Suppressor macrophage treated with lipopolysaccharide for 1 hour (primary cell): Measurements from ENCODE around the gene MDM1.

Source experiments
- DNase-seq, 3 donors: peaks; one replicate each; pipeline ENCODE4 v3.0.0-alpha.2; 2020 to 2022

Gene MDM1

DNA sequence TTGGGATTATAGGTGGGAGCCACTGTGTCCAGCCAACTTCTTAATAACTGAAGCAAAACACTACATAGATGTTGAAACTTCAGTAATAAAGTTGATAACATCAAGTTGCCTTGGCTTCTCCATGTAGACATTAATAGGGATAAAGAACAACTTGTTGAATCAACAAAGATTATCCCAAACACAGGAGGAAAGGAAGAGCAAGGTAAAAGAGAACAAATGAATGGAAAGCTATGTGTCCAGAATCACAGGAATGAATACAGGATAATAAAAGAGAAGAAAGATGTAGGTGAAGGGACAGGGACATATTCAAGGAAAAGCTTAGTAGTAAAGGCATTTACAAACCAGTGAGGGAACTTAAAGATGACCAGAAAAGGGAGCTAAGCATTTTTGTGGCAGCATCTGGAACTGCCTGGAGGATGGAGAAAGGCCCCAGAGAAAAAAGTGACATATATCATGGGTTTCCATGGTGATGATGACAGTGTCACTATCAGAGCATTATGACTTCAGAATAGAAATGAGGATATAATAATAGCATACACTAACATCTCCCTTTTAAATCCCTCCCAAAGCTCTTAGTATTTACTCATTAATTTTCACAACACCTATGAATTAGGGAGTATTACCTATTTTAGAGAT is 24.0 kb upstream of the MDM1 start:
- DNase-seq = peak; percentile 42 to 60 (median 49)

GRCh38 chr12:68354977-68355541 is 22.9 kb upstream of the MDM1 start:
- DNase-seq = no peak

DNA sequence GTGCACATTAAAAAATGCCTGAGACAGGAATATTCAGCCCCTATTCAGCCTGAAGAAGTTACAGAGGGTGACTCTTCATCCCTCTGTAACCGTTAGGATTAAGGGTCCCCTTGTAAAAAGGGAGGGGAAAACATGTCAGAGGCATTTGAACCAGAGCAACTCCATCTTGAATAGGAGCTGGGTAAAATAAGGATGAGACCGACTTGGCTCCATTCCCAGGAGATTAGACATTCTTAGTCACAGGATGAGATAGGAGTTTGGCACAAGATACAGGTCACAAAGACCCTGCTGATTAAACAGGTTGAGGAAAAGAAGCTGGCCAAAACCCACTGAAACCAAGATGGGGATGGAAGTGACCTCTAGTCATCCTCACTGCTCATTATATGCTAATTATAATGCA is 19.9 kb upstream of the MDM1 start:
- DNase-seq = no peak

GRCh38 chr12:68350753-68351152 is 18.6 kb upstream of the MDM1 start:
- no peak for DNase-seq

DNA sequence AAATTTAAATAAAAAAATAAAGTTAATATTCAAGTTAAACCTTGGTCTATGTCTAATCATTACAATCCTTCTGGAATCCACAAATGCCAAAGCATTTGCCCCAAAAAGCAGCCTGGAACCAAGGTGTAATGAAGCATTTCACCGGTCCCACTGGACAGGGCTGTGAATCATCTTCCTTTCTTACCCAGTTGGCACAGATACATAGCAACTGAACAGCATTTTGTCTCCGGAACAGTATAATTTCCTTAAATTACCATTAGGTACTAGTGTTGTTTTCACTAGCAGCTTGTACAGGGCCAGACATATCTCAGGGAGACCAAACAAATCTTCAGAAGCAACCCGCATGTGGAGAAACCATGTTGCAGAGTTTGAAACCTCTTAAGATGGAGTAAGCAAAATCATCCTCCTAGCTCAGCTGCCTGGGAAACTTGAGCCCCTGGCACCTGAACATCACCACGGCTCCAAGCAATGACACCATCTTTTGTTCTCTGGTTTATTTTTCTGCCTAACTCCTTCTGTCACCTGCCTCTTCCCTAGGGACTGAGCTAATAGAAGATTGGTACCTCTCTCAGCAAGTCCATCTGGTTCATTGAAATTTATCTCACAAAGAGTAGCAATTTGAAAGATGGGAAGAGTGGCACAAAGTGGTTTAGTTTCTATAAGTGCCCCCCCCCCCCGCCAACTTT is 17.9 kb upstream of the MDM1 start:
- DNase-seq = no peak

DNA sequence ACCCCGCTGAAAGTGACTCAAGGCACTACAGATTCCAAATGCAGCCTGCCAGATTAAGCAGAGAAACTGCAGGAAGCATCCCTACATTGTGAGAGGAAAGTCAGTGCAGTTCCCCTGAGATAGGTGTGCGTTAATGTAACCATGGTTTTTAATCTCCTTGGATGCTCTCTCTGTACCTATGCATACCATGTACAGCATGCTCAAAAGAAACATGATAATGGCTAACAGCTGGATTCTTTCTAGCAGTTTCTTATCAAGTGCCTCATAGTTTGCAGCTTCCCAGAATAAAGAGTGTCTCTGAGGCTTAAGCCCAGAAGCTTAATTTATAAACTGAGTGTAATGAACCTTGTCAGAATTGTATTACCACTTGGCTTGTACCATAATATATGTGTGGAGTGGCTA is 17.1 kb upstream of the MDM1 start:
- no peak for DNase-seq

DNA sequence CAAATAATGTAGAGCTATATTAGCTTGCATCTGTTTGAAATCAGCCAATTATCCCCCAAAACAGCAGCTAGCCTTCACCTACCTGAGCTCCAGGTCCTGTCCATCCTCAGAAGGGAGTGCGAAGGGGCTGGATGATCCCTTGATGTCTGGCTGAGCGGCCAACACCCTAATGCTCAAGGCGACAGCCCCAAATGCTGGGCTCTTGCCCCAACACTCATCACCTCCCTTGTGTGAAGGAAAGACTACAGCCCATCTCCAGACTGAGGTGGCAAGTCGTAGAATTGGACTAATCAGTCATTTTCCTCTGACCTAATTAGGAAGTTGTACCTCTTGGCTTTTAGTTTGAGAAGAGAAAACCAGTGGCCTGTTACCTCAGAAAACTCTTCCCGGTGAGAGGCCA is 16.3 kb upstream of the MDM1 start:
- no peak for DNase-seq

GRCh38 chr12:68345763-68346162 is 13.6 kb upstream of the MDM1 start:
- no peak for DNase-seq

- DNase-seq = no peak
Measured at GRCh38 chr12:68344126-68344525, 12.0 kb upstream of the MDM1 start.

- DNase-seq = no peak
Measured at GRCh38 chr12:68342966-68343365, 10.8 kb upstream of the MDM1 start.

DNA sequence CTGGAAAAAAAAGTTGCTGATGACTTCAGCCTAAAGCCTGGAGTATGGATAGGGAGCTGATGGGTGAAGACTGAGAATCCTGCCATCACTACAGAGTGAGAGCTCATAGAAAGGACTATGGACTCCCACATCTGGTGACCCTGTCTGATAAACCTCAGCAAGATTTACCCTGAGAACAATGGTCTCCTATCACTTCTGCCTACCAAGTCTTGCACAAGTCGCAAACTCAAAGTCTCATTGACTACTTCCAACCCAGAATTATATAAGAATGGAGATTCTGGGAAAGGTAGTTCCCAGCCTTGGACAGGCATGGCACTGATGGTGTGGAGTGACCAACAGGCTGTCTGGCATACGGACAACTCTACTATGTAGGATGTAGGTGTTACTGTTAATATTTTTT is 9.7 kb upstream of the MDM1 start:
- no peak for DNase-seq

- no peak for DNase-seq
Measured at GRCh38 chr12:68340404-68341270, 8.5 kb upstream of the MDM1 start.

DNA sequence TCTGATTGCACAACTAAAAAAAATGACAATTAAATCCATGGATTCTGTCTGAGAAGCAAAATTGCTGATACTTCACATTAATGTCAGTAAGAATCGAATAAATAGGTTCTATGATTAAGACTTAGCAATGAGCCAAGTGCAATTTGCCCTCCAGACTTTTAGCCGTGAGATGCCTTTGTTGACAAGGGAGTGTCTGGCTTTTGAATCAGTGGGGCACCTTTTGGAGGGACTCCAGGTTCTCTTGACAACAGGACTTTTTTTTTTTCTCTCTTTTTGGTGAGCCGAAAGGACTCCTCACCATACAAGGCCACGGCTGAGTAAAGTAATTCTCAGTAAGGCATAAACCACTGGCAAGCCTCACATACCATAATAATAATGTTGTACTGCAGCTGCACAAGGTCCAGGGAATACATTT is 4.7 kb upstream of the MDM1 start:
- no peak for DNase-seq

- DNase-seq = no peak
Measured at GRCh38 chr12:68335462-68335861, 3.3 kb upstream of the MDM1 start.

DNA sequence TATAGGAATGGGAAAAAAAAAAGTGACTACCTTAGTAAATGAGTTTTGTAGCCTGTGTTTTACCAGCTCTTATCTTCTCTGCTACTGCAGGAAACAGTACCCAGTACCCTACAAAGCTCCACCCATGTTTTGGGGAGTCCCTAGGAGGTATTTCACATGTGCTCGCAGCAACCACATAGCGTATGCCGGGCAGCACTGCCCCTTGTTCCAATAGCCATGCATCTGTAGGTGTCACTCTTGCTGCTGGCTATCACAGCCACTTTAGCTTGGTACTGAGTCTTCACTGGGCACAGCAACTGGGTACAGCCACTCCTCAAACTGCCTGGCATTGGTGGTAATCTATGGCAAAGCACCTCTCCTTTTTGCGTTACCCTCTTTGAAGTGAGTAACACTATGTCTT is 2.0 kb upstream of the MDM1 start:
- DNase-seq = peak; percentile 43 to 59 (median 48)

DNA sequence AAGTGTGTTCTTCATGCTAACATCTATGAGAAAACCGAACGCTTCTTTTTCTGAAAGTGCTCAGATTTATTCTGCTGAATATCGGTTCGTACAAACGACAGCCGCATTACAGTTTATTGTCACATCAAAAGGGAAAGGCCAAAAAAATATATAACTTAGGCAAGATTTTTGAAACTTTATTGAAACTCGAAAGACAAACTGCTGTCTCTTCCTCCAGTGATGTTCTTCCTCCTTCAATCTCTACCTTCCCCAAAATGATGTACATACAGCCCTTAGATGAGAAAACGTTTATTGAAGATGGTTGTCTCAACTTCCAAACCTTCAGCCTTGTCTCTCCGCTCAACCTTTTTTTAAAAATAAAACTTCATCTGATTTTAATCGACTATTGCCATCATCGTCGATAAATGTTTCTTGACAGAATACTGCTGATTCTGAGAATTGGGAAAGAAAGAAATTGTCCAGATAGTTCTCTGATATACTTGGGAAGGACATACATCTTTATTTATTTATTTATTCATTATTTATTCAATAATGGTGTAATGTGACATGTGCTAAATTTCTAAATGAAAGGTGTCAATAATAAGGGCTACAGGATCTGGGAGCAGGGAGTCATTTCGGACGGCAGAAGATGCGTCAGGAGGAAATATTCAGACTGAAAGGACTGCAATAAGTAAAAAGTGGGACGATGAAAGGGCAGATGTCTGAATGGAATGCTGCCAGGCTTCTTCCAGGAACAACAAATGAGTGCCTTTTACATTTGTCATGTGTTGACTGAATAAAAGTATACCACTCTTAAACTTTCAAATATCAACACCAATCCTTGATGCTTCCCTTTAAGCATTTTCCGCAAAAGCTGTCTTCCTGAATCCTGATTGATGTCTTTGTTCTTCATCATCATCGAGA is 817 bp upstream of the MDM1 start:
- no peak for DNase-seq

- DNase-seq = no peak
Measured at GRCh38 chr12:68331500-68331868, 678 bp downstream of the MDM1 start.

DNA sequence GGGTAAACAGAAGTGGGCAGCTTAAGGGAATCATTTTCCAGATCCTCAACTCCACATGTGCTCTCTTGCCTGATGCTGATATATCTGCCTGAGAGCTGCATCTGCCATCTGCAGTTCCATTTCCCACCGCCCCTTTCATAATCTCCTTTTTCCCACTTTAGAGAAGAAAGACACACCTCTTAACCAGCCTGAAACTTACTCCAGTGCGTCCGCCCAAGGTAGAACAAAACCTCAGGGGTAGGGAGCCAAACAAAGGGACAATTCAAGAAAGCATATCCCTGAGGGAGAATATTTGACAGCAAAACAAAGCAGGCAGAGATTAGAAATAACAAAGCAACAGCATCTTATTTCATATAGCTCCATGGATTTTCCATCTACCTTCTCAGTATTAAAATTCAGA is 4.3 kb downstream of the MDM1 start:
- no peak for DNase-seq

GRCh38 chr12:68326716-68327115 is 5.4 kb downstream of the MDM1 start:
- DNase-seq = peak; percentile 74 to 78 (median 75)

DNA sequence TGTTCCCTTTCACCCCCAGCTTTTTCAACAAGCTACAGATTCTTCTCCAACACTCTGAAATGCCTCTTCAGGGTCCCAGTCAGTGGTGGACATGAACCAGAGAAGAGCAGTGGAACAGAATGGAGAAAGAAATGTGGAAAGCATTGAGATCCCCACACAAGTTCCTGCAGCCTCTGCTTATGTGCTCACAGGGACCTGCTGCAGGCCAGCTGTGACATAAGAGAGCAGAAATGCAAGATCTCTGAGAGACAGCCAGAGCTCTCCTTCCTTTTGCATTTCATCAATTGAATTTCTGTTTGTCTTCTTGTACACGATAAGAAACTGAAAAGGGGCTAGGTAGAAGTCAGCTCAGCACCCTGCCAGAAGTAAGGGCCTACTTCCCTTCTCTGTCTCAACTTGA is 6.2 kb downstream of the MDM1 start:
- DNase-seq = no peak

DNA sequence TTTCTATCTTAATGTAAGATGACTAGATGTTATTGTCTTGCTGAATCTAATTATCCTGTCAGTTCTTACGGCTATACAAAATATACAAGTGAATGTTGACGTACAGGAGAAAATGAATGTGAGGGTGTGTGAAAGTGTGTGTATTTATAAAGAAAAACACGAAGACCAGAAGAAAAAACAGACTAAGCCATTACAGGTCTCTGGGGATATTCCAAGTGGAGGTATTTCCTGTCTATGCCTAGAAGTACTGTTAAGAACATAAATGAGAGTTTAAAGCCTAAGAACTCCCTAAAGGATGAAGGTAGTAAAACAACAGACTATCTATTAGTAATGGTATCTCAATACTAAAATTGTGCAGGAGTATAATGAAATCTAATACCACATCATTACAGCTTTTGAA is 7.6 kb downstream of the MDM1 start:
- no peak for DNase-seq

DNA sequence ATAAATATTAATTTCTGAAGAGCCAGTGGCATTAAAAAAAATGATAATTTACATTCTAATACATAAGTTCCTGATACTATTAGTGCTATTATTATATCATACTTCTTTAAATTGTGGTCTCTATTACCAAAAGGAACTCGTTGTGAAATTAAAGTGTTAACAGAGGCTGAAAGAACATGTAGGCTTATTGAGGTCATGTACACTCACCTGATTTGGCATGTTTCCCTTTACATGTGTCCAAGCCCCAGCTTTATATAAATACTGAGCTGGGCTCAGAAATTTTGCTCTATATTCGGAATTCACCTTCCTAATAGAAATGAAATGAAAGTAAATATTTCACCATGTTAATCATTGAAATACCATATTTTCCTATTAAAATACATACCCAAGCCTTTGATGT is 11.0 kb downstream of the MDM1 start:
- DNase-seq = no peak
